H9 (cell line): ENCODE results near the gene ACSF3. TPM values are rescaled to one million over a fixed set of nuclear protein-coding genes. Genes with fewer than 3 reads are reported as not detected.

Source experiments
- DNase-seq: peaks from one replicate; pipeline ENCODE4 v3.0.0-alpha.2; 2017
- H2AFZ ChIP-seq: one replicate; pipeline ENCODE4 v1.6.1; 2013; ENCODE audit warnings: mild to moderate bottlenecking, low read length, control low read depth, moderate library complexity
- H2AK5ac ChIP-seq: 2 replicates; pipeline ENCODE4 v1.6.1; 2013; ENCODE audit warnings: low read length, control low read depth, mixed read lengths; ENCODE audit not compliant: insufficient read length
- H2BK120ac ChIP-seq: one replicate; pipeline ENCODE4 v1.6.1; 2013; ENCODE audit warnings: low read depth, mild to moderate bottlenecking, low read length, control low read depth, inconsistent platforms; ENCODE audit not compliant: poor library complexity, severe bottlenecking
- H2BK12ac ChIP-seq: 2 replicates; pipeline ENCODE4 v1.6.1; 2013; ENCODE audit warnings: low read length, control low read depth, mixed read lengths, low read depth; ENCODE audit not compliant: insufficient read length
- H2BK15ac ChIP-seq: 2 replicates; pipeline ENCODE4 v1.6.1; 2013; ENCODE audit warnings: low read depth, low read length, control low read depth
- H2BK20ac ChIP-seq: one replicate; pipeline ENCODE4 v1.6.1; 2013; ENCODE audit warnings: low read depth, mild to moderate bottlenecking, low read length, control low read depth, inconsistent platforms; ENCODE audit not compliant: poor library complexity, severe bottlenecking
- H2BK5ac ChIP-seq: 2 replicates; pipeline ENCODE4 v1.6.1; 2013; ENCODE audit warnings: low read length, control low read depth, mixed read lengths; ENCODE audit not compliant: insufficient read length
- H3K14ac ChIP-seq: 2 replicates; pipeline ENCODE4 v1.6.1; 2013; ENCODE audit warnings: low read length, control low read depth; ENCODE audit not compliant: insufficient read depth
- H3K18ac ChIP-seq: 2 replicates; pipeline ENCODE4 v1.6.1; 2013; ENCODE audit warnings: low read depth, mild to moderate bottlenecking, mixed read lengths, low read length, control low read depth; ENCODE audit not compliant: insufficient read length
- H3K23ac ChIP-seq: 2 replicates; pipeline ENCODE4 v1.6.1; 2013; ENCODE audit warnings: low read length, control low read depth, mixed read lengths, low read depth; ENCODE audit not compliant: insufficient read length
- H3K23me2 ChIP-seq: 2 replicates; pipeline ENCODE4 v1.6.1; 2013; ENCODE audit warnings: low read depth, mild to moderate bottlenecking, mixed read lengths, low read length, control low read depth; ENCODE audit not compliant: insufficient read length, poor library complexity, severe bottlenecking
- H3K27ac ChIP-seq: 2 replicates; pipeline ENCODE4 v1.5.1; 2013; ENCODE audit warnings: low read length, control low read depth, mixed read lengths, low read depth; ENCODE audit not compliant: insufficient read length
- H3K27me3 ChIP-seq: 2 replicates; pipeline ENCODE4 v1.6.1; 2013; ENCODE audit warnings: low read length, control low read depth, inconsistent platforms; ENCODE audit not compliant: insufficient read depth
- H3K4ac ChIP-seq: 2 replicates; pipeline ENCODE4 v1.6.1; 2013; ENCODE audit warnings: low read depth, mild to moderate bottlenecking, control low read depth, inconsistent platforms, low read length, moderate library complexity
- H3K4me1 ChIP-seq: 2 replicates; pipeline ENCODE4 v1.6.1; 2013; ENCODE audit warnings: low read length, control low read depth, inconsistent platforms; ENCODE audit not compliant: insufficient read depth
- H3K4me2 ChIP-seq: 2 replicates; pipeline ENCODE4 v1.6.1; 2013; ENCODE audit warnings: low read length, control low read depth, mixed read lengths; ENCODE audit not compliant: insufficient read length, insufficient read depth
- H3K56ac ChIP-seq: 2 replicates; pipeline ENCODE4 v1.6.1; 2013; ENCODE audit warnings: low read depth, mild to moderate bottlenecking, mixed read lengths, low read length, control low read depth; ENCODE audit not compliant: insufficient read length
- H3K79me1 ChIP-seq: 2 replicates; pipeline ENCODE4 v1.6.1; 2013; ENCODE audit warnings: low read depth, mild to moderate bottlenecking, moderate library complexity, low read length, control low read depth, inconsistent platforms; ENCODE audit not compliant: insufficient read depth, poor library complexity, severe bottlenecking
- H3K79me2 ChIP-seq: 2 replicates; pipeline ENCODE4 v1.6.1; 2013; ENCODE audit warnings: low read length, control low read depth, inconsistent platforms; ENCODE audit not compliant: insufficient read depth
- H3K9ac ChIP-seq: 2 replicates; pipeline ENCODE4 v1.6.1; 2013; ENCODE audit warnings: low read length, control low read depth, mixed read lengths; ENCODE audit not compliant: insufficient read length; ENCODE audit errors: extremely low read depth
- H3K9me3 ChIP-seq: one replicate; pipeline ENCODE4 v1.6.1; 2013; ENCODE audit warnings: low read depth, low read length, inconsistent platforms; ENCODE audit not compliant: control insufficient read depth
- H3T11ph ChIP-seq: one replicate; pipeline ENCODE4 v1.6.1; 2013; ENCODE audit warnings: mild to moderate bottlenecking, low read length, control low read depth, inconsistent platforms
- H4K20me1 ChIP-seq: one replicate; pipeline ENCODE4 v1.6.1; 2013; ENCODE audit not compliant: control insufficient read depth, insufficient read length, insufficient read depth
- H4K5ac ChIP-seq: 2 replicates; pipeline ENCODE4 v1.6.1; 2013; ENCODE audit warnings: low read depth, mild to moderate bottlenecking, mixed read lengths, low read length, control low read depth; ENCODE audit not compliant: insufficient read length
- H4K8ac ChIP-seq: replicated peaks from 2 replicates; pipeline ENCODE4 v1.6.1; 2013; ENCODE audit warnings: low read length, control low read depth, mixed read lengths, low read depth; ENCODE audit not compliant: insufficient read length
- H4K91ac ChIP-seq: 2 replicates; pipeline ENCODE4 v1.6.1; 2013; ENCODE audit warnings: low read depth, mild to moderate bottlenecking, moderate library complexity, mixed read lengths, low read length, control low read depth; ENCODE audit not compliant: insufficient read length
- H3K27ac Mint-ChIP-seq, 3 experiments: 2 replicates in 2 of 3; 3 replicates in 1 of 3; pipeline ENCODE4 v1.8.0; 2020 to 2021; ENCODE audit warnings: mixed read lengths in 3 of 3, mild to moderate bottlenecking in 1 of 3, moderate library complexity in 1 of 3
- H3K27me3 Mint-ChIP-seq: 2 replicates; pipeline ENCODE4 v1.8.0; 2021; ENCODE audit warnings: low read depth, mild to moderate bottlenecking, moderate library complexity, mixed read lengths
- H3K36me3 Mint-ChIP-seq, 3 experiments: 2 replicates in 2 of 3; 3 replicates in 1 of 3; pipeline ENCODE4 v1.8.0; 2020 to 2021; ENCODE audit warnings: low read depth in 3 of 3, mixed read lengths in 3 of 3; ENCODE audit not compliant: insufficient read depth in 1 of 3
- H3K4me1 Mint-ChIP-seq, 2 experiments: 2 replicates each; pipeline ENCODE4 v1.8.0; 2020; ENCODE audit warnings: mixed read lengths in 2 of 2
- H3K4me3 Mint-ChIP-seq, 2 experiments: 2 replicates in 1 of 2; 3 replicates in 1 of 2; pipeline ENCODE4 v1.8.0; 2020 to 2021; ENCODE audit warnings: mild to moderate bottlenecking in 2 of 2, mixed read lengths in 2 of 2, moderate library complexity in 1 of 2
- H3K9me3 Mint-ChIP-seq, 2 experiments: 2 replicates in 1 of 2; 3 replicates in 1 of 2; pipeline ENCODE4 v1.8.0; 2020; ENCODE audit warnings: mild to moderate bottlenecking in 2 of 2, mixed read lengths in 2 of 2, moderate library complexity in 1 of 2
- CTCF ChIP-seq: fragments of 200-600 bp; sonication (generic); conservative IDR thresholded peaks from 3 replicates; pipeline ENCODE4 v1.8.0; 2021; ENCODE audit warnings: antibody characterized with exemption, mild to moderate bottlenecking
- WGBS: extraction: QIAGEN DNeasy Blood & Tissue Kit; methylation state at CpG from one replicate; pipeline ENCODE4 v1.1.7; 2013; ENCODE audit warnings: missing lambda C conversion rate, low lambda C conversion rate, mixed read lengths; ENCODE audit not compliant: insufficient read length; ENCODE audit errors: extremely low coverage; 5-methylcytosine and 5-hydroxymethylcytosine counted together
- total RNA-seq: library from RNA; stranded (reverse); gene quantifications from 2 replicates; pipeline ENCODE4 v1.2.1, GENCODE V29; 2021

ACSF3 gene
- total RNA-seq, 1 experiment from 2014 or later, result 31.3 TPM

DNA sequence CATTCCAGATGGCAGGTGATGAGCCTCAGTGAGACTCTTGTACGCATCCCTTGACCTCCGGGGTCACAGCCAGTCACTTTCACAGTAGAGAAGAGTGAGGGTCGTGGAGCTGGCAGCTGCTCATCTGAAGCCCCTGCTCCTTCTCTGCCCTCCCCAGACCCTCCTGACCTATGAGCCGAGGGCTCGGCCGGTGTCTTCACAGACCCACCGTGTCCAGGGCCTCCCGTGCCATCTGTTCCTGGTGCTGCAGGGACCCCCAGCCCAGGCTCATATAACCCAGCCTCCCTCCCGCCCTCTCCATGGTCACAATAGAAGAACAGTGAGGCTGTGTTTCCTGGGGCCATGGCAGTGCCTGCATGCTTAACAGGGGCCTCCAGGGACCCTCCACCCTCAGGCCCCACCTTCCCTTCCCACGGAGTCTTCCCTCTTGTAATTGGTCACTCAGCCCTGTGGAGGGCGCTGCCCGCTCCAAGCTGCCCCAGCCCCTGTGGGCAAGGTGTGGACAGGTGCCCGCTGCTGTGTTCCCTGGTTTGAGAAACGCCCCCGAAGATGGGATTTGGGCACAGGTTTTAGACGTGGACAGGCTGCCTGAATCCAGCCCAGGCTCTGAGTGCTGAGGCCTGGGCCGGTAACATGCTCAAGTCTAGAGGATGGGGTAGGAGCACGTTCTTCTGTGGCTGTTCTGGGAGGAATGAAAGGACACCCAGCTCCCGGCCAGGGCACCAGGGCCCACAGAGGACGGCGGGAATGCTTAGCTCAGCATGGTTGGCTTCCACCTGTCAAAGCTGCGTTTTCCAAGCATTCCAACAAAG, 38.7 kb downstream of the ACSF3 start:
- Histone ChIP-seq H3K4me1 (no peaks in the 10 kb centered on the region), H2BK15ac (no peak overlapping the region), H4K20me1 (no peaks in the 10 kb centered on the region), H3K9ac (no peak overlapping the region), H3K79me2 (no peaks in the 10 kb centered on the region), H3T11ph (no peak overlapping the region), H3K23me2 (no peaks in the 10 kb centered on the region), H3K9me3 (no peaks in the 10 kb centered on the region), H3K27ac (no peak overlapping the region), H3K18ac (no peak overlapping the region), H3K4me2 (no peak overlapping the region), H3K4ac (no peak overlapping the region), H3K23ac (no peak overlapping the region), H3K79me1 (no peaks in the 10 kb centered on the region), H3K56ac (no peak overlapping the region), H2BK20ac (no peak overlapping the region), H4K8ac (no peak overlapping the region), H2BK12ac (no peak overlapping the region), H3K14ac (no peak overlapping the region), H2BK5ac (no peak overlapping the region), H4K91ac (no peak overlapping the region), H2AK5ac (no peak overlapping the region), H2BK120ac (no peak overlapping the region), H4K5ac (no peak overlapping the region), H3K27me3 (no peaks in the 10 kb centered on the region), H2AFZ (no peak overlapping the region)
- Mint-ChIP-seq H3K36me3 (peaks cover 20 to 44% (median 41%) of the 10 kb centered on the region in 3 experiments), H3K9me3 (peaks cover 0 to 12% of the 10 kb centered on the region in 2 experiments; a peak in 2 of 5 replicates), H3K27ac (0 out of 7 replicates have a peak overlapping the region, but pooled peaks of 1 of the 3 experiments have one; percentile 14), H3K4me3 (no peak overlapping the region), H3K4me1 (peaks cover 3 to 6% of the 10 kb centered on the region in 2 experiments; a peak in 3 of 4 replicates), H3K27me3 (no peaks in the 10 kb centered on the region; the same call in 1 of the 2 replicates)
- DNase-seq, result no peak
- WGBS, result no CpG with 5 or more reads among the region's 22 CpGs
- peak; percentile 47 for TF ChIP-seq CTCF
